Mammary epithelial cell (primary cell): ENCODE results near the gene TRIM34.

Experiments
- EZH2 ChIP-seq: IDR thresholded peaks from 2 replicates; pipeline ENCODE4 v1.6.1; 2012; ENCODE audit warnings: low read length, inconsistent platforms, borderline replicate concordance
- TF ChIP-seq, protein P1 (sequence below), 2 donors: IDR thresholded peaks in 1 of 2; conservative IDR thresholded peaks in 1 of 2; 2 replicates each; pipeline ENCODE4 v1.5.1; 2011 to 2012; ENCODE audit warnings: inconsistent platforms in 2 of 2, low read length in 2 of 2, mild to moderate bottlenecking in 2 of 2, control low read depth in 1 of 2, low read depth in 1 of 2; ENCODE audit not compliant: insufficient read depth in 1 of 2; ENCODE audit errors: extremely low read depth in 1 of 2

DNA sequence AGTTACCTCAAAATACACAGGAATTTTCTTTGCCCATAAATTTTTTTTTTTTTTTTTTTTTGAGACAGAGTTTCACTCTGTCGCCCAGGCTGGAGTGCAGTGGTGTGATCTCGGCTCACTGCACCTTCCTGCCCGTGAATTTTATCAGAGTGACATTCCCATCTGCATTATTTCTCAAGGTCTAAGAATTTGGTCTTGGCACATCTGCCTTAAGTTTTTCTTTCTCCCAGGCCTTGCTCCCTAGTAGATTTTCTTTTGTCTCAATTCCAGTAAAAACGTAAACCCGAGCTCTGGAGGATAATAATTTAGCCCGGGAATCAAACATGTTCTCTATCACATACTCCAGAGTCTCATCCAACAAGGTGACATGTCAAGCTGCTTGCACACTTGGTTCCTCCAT, 16.0 kb upstream of the TRIM34 start:
- TF ChIP-seq, protein P1, sequence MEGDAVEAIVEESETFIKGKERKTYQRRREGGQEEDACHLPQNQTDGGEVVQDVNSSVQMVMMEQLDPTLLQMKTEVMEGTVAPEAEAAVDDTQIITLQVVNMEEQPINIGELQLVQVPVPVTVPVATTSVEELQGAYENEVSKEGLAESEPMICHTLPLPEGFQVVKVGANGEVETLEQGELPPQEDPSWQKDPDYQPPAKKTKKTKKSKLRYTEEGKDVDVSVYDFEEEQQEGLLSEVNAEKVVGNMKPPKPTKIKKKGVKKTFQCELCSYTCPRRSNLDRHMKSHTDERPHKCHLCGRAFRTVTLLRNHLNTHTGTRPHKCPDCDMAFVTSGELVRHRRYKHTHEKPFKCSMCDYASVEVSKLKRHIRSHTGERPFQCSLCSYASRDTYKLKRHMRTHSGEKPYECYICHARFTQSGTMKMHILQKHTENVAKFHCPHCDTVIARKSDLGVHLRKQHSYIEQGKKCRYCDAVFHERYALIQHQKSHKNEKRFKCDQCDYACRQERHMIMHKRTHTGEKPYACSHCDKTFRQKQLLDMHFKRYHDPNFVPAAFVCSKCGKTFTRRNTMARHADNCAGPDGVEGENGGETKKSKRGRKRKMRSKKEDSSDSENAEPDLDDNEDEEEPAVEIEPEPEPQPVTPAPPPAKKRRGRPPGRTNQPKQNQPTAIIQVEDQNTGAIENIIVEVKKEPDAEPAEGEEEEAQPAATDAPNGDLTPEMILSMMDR (conservative IDR thresholded peaks at IDR 0.05 in 1 of 2, IDR thresholded peaks at IDR 0.05 in 1 of 2; ENCODE audit: extremely low read depth in 1 of 2, insufficient read depth in 1 of 2, low read depth in 1 of 2, low read length in 2 of 2): no peak
- TF ChIP-seq EZH2: no peak
